Left hindlimb (tissue), 1 donor: ENCODE data around the gene CACNA2D3.

ENCODE experiments used
- DNase-seq: peaks from one replicate; pipeline ENCODE4 v3.0.0-alpha.2; 2018

Gene CACNA2D3

GRCh38 chr3:54127499-54128056 lies 5.2 kb downstream of the CACNA2D3 start:
- no peak for DNase-seq

GRCh38 chr3:54131026-54131605 lies 8.8 kb downstream of the CACNA2D3 start:
- no peak for DNase-seq

- DNase-seq: no peak
These were observed 9.5 kb downstream of the CACNA2D3 start for GRCh38 chr3:54131890-54132289.

- no peak for DNase-seq
These were observed 10.3 kb downstream of the CACNA2D3 start for GRCh38 chr3:54132685-54133084.

- DNase-seq: no peak
These were observed 10.8 kb downstream of the CACNA2D3 start for GRCh38 chr3:54133196-54133595.

GRCh38 chr3:54134155-54134554 lies 11.8 kb downstream of the CACNA2D3 start:
- no peak for DNase-seq

- DNase-seq: no peak
These were observed 12.4 kb downstream of the CACNA2D3 start for GRCh38 chr3:54134713-54135112.

GRCh38 chr3:54137311-54137710 lies 15.0 kb downstream of the CACNA2D3 start:
- DNase-seq: no peak

- DNase-seq: no peak
These were observed 16.7 kb downstream of the CACNA2D3 start for GRCh38 chr3:54138937-54139547.

- no peak for DNase-seq
These were observed 17.3 kb downstream of the CACNA2D3 start for GRCh38 chr3:54139630-54140029.

GRCh38 chr3:54144284-54144683 lies 21.9 kb downstream of the CACNA2D3 start:
- DNase-seq: no peak

- DNase-seq: peak; percentile 45
These were observed 24.3 kb downstream of the CACNA2D3 start for GRCh38 chr3:54146506-54147239.

GRCh38 chr3:54150864-54151467 lies 28.6 kb downstream of the CACNA2D3 start:
- DNase-seq: no peak

GRCh38 chr3:54153477-54153876 lies 31.1 kb downstream of the CACNA2D3 start:
- DNase-seq: no peak

- DNase-seq: no peak
These were observed 35.5 kb downstream of the CACNA2D3 start for GRCh38 chr3:54157860-54158259.

- no peak for DNase-seq
These were observed 37.6 kb downstream of the CACNA2D3 start for GRCh38 chr3:54159917-54160316.

GRCh38 chr3:54163441-54163840 lies 41.1 kb downstream of the CACNA2D3 start:
- no peak for DNase-seq

- no peak for DNase-seq
These were observed 42.0 kb downstream of the CACNA2D3 start for GRCh38 chr3:54164192-54164975.

GRCh38 chr3:54165865-54166264 lies 43.5 kb downstream of the CACNA2D3 start:
- no peak for DNase-seq

GRCh38 chr3:54167999-54168398 lies 45.6 kb downstream of the CACNA2D3 start:
- DNase-seq: no peak

GRCh38 chr3:54168451-54168850 lies 46.1 kb downstream of the CACNA2D3 start:
- no peak for DNase-seq

GRCh38 chr3:54169524-54169923 lies 47.2 kb downstream of the CACNA2D3 start:
- DNase-seq: no peak

GRCh38 chr3:54171509-54171908 lies 49.2 kb downstream of the CACNA2D3 start:
- DNase-seq: no peak
